Skeletal muscle cell (primary cell): ENCODE results near the gene TMPRSS4.

ENCODE experiments used
- DNase-seq: peaks from one replicate; pipeline ENCODE4 v3.0.0-alpha.2; 2010; ENCODE audit warnings: low read depth
- H3K4me3 ChIP-seq: 2 replicates; pipeline ENCODE4 v1.5.1; 2011; ENCODE audit warnings: low read depth, mild to moderate bottlenecking, control low read depth, low read length, moderate library complexity

TMPRSS4 gene

DNA sequence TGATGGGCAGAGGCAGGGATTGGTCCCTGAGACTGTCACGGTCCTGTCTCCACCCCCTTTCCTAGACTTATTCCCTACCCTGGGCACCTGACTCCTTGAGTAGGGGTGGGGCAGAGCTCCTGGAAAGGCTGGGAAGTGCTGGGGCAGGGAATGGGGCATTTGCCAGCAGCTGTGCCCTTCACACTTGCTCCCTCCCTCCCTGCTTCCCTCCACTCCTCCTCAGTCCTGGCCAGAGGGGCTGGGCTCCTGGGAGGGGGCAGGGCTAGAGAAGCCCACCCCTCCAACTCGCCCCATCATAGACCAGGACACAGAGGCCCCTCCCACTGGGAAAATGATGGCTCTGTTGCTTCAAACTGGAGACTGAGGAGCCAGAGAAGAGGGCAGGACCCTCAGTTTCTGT, 88.0 kb downstream of the TMPRSS4 start:
- DNase-seq: no peak
- no peak overlapping the region for H3K4me3 ChIP-seq

DNA sequence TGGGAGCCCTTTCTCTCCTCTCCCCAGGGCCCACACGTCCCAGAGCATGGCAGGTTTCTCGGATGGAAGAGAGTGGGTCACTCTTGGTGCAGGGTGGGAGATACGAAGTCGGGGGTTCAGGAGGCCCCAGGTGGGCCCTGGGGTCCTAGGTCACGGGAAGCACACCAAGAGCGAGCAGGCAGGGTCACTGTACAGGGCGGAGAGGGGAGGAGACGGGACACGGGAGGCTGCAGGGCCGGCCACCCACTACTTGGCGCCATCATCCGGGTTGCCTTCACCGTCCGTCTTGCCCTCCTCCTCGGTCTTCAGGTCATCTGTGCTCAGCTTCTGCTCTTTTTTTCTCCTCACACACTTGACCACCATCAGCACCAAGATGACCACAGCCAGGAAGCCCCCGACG, 89.8 kb downstream of the TMPRSS4 start:
- H3K4me3 ChIP-seq: no peak overlapping the region
- DNase-seq: no peak

DNA sequence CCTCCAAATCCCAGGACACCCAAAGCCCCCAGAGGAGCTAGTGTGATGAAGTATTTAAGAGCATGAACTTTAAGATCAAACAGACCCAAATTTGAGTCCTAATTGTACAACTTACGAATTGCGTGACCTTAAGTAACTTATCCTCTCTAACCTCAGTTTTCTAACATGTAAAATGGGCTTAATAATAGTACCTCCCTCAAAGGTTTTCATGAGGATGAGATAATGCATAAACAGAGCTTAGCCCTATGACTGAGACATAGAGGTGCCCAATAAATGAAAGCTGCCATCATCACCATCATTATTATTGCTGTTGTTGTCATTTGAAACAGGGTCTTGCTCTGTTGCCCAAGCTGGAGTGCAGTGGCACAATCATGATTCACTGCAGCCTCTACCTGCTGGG, 90.4 kb downstream of the TMPRSS4 start:
- no peak for DNase-seq
- no peak overlapping the region for H3K4me3 ChIP-seq

DNA sequence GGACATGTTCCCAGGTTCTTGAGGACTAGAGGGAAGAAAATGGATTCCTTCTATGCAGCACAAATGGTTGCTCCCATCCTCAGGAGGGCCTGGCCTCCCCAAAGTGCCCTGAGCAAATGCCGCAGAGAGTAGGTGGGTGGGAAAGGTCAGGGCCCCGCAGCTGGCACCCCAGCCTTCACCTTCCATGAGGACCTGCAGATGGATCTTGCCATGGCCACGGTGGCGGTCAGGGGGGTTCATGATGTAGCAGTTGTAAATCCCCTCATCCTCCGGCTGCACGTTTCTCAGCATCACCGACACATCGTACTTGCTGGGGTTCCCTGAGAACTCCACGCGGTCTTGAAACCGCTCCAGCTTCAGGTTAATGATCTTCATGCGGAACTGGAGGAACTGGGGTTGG, 91.0 kb downstream of the TMPRSS4 start:
- H3K4me3 ChIP-seq: no peak overlapping the region
- DNase-seq: no peak

DNA sequence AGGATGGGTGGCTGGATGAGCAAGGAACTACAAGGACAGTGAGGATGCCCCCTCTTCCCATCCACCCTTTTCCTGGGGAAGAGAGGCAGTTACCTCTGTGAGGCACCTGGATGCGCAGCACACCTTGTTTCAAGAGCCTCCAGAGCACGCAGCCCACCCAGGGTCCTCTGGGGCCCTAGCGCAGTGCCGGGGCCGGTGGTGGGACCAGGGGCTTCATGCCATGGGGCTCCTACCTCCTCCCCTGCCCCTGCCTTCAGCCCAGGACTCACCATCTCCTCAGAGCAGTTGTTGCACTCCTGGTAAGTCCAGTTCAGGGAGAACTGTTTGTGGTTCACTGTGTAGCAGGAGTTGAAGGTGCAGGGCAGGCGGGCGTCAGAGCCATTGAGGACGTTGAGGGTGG, 91.4 kb downstream of the TMPRSS4 start:
- DNase-seq: no peak
- H3K4me3 ChIP-seq: no peak overlapping the region

DNA sequence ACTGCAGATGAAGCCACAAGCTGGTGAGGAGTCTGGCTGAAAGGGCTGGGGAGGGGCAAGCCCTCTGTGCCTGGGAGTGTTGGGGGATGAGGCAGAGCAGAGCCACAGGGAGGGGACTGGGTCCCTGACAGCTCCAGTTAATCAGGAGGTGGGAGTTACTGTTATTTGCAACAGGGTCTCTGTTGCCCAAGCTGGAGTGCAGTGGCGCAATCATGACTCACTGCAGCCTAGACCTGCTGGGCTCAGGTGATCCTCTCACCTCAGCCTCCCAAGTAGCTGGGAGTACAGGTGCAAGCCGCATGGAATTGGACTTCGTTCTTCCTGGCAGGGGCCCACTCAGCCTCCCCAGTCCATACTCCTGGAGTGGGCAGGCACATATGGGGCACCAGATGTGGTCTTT, 91.9 kb downstream of the TMPRSS4 start:
- no peak overlapping the region for H3K4me3 ChIP-seq
- no peak for DNase-seq

DNA sequence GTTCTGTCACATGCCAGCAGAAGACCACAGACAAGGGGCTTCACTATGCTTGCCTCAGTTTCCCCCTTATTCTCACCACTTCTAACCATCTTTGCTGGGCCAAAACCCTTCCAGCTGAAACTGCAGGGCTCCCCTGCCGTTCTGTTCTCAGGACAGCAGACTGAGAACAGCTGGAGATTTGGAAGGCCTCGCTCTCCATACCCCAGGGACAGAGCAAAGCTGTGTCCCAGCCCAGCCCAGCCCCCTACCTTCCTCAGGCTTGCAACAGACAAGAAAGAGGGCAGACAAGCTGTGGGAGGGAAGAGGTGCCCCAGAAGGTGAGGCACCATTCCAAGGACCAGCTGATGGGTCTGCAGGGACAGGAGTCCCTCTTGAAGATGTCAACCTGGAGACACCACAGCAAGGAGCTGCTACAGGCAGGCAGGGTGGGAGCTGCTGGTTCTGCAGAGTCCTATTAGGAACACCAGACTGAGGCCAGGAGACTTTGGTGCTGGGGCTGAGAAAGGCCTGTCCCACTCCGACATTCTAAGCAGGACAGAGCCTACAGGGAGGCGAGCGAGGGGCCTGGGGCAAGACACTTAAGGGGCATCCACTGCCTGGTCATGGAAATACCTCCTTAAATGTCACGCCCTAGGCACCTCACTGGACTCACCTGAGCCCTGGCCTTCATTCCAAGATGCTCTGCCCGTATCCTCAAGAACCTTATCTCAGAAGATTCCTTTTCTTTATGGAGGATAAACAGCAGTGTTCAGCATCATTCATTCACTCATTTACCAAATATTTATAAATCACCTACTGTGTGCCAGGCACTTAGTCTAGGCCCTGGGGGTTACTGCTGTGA, 92.6 kb downstream of the TMPRSS4 start:
- H3K4me3 ChIP-seq: no peak overlapping the region
- no peak for DNase-seq

DNA sequence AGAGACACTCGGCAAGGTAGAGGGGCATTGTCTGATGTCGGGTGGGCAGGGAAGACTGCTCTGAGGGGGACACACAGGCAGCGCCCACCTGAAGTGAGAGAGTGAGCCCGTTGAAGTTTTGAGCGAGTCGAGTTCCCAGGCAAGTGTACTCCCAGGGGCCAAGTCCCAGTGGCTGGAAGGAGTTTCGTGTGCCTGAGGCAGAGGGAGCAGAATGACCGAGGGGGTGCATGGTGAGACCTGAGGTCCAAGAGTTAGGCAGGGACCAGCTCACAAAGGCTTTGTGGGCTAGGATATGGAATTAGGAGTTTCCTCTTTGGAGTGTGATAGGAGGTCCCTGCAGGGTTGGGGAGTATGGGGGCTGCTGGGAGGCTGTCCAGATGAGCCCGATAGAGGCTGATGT, 93.4 kb downstream of the TMPRSS4 start:
- H3K4me3 ChIP-seq: no peak overlapping the region
- no peak for DNase-seq

DNA sequence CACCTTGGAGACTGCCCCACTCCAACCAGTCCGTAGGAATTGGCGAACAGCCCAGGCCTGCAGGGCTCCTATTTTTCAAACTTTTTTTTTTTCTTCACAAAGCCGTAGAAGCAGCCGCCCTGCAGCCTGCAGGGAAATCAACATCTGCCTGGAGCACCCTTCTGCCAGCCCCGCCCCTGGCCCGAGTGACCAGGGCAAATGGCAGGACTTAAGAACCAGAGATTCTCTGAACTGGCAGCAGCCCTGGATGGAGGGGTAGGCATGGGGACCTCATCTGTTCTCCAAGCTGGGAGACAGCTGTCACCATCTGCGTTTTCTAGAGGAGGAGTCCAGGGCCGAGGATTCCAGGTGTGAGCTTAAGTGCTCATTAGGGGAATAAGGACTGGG, 94.0 kb downstream of the TMPRSS4 start:
- DNase-seq: no peak
- no peak overlapping the region for H3K4me3 ChIP-seq
